Astrocyte (in vitro differentiated cells and primary cell): Measurements from ENCODE around the gene TMEM204.

Experiments used
- EZH2 ChIP-seq: IDR thresholded peaks from 2 replicates; pipeline ENCODE4 v1.6.1; 2012; ENCODE audit warnings: mild to moderate bottlenecking, low read length, inconsistent platforms; ENCODE audit not compliant: insufficient read depth
- TF ChIP-seq, protein P1 (sequence below): IDR thresholded peaks from 2 replicates; pipeline ENCODE4 v1.5.1; 2011; ENCODE audit warnings: low read depth, mild to moderate bottlenecking, inconsistent platforms, low read length, moderate library complexity; ENCODE audit not compliant: insufficient read depth

DNA sequence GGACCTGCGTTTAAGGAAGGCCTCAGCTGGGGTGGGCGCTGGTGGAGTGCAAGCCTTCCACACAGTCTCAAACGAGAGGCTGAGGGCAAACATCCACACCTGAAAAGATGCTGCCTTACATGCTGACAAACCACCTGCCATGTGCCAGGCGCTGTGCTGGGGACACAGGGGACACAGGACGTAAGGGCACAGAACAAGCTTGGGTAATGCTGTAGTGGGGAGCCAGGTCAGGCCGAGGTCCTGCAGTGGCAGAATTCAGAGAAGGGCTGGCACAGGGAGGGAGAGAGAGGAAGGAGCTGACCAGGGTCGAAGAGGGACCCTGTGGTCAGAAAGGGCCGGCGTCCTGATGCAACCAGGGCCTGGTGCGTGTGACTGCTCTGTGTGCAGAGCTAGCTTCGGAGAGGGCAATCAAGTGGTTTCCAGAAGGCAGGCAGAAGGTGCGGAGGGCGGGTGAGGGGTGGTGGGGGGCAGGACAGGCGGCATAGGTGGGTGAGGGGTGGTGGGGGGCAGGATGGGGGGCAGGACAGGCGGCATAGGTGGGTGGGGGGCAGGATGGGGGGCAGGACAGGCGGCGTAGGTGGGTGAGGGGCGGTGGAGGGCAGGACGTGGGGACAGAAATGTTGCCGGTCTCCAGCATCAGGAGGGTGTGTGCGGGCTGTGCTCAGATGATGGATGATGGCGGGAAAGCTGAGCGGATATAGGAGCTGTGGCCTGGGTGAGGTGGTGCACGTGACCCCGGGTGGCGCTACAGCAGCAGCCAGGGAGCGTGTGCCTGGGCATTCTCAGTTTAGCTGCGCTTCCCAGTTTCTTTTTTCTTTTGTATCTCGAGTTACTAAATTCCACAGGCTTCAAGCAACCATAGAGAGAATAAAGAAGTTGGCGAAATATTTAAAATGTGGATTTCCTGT lies 21.6 kb upstream of the TMEM204 start:
- no peak for TF ChIP-seq EZH2
- TF ChIP-seq, protein P1, sequence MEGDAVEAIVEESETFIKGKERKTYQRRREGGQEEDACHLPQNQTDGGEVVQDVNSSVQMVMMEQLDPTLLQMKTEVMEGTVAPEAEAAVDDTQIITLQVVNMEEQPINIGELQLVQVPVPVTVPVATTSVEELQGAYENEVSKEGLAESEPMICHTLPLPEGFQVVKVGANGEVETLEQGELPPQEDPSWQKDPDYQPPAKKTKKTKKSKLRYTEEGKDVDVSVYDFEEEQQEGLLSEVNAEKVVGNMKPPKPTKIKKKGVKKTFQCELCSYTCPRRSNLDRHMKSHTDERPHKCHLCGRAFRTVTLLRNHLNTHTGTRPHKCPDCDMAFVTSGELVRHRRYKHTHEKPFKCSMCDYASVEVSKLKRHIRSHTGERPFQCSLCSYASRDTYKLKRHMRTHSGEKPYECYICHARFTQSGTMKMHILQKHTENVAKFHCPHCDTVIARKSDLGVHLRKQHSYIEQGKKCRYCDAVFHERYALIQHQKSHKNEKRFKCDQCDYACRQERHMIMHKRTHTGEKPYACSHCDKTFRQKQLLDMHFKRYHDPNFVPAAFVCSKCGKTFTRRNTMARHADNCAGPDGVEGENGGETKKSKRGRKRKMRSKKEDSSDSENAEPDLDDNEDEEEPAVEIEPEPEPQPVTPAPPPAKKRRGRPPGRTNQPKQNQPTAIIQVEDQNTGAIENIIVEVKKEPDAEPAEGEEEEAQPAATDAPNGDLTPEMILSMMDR, result no peak
